Astrocyte (in vitro differentiated cells and primary cell): Measurements from ENCODE around the gene ARSJ. TPM values are rescaled to one million over a fixed set of nuclear protein-coding genes. Genes with fewer than 3 reads are reported as not detected.
A peak's percentile ranks its signal among the peaks of the same experiment; 100 is the strongest.

Source experiments
- DNase-seq: peaks from one replicate; pipeline ENCODE4 v3.0.0-alpha.2; 2010; ENCODE audit warnings: low read depth
- FAIRE-seq: peaks from 2 replicates; lab custom pipeline; 2011; peaks lifted over from hg19 to GRCh38; lab: Jason Lieb, UNC
- H2AFZ ChIP-seq: 2 replicates; pipeline ENCODE4 v1.6.0; 2012; ENCODE audit warnings: low read depth, low read length, inconsistent platforms
- H3K27ac ChIP-seq: 2 replicates; pipeline ENCODE4 v1.5.1; 2011; ENCODE audit warnings: low read depth, low read length, inconsistent platforms
- H3K27me3 ChIP-seq: 2 replicates; pipeline ENCODE4 v1.6.0; 2011; ENCODE audit warnings: low read length, inconsistent platforms; ENCODE audit not compliant: insufficient read depth
- H3K36me3 ChIP-seq: 2 replicates; pipeline ENCODE4 v1.5.1; 2011; ENCODE audit warnings: low read length, inconsistent platforms; ENCODE audit not compliant: insufficient read depth
- H3K4me1 ChIP-seq: 2 replicates; pipeline ENCODE4 v1.5.1; 2011; ENCODE audit warnings: low read length, inconsistent platforms; ENCODE audit not compliant: insufficient read depth
- H3K4me2 ChIP-seq: 2 replicates; pipeline ENCODE4 v1.6.0; 2012; ENCODE audit warnings: low read length, inconsistent platforms
- H3K4me3 ChIP-seq: 2 replicates; pipeline ENCODE4 v1.5.1; 2011; ENCODE audit warnings: low read depth, mild to moderate bottlenecking, low read length, inconsistent platforms; ENCODE audit not compliant: insufficient read depth
- H3K79me2 ChIP-seq: 2 replicates; pipeline ENCODE4 v1.6.0; 2012; ENCODE audit warnings: mild to moderate bottlenecking, low read length, inconsistent platforms; ENCODE audit not compliant: insufficient read depth
- H3K9ac ChIP-seq: 2 replicates; pipeline ENCODE4 v1.6.0; 2012; ENCODE audit warnings: mild to moderate bottlenecking, low read length, inconsistent platforms
- H3K9me3 ChIP-seq: 2 replicates; pipeline ENCODE4 v1.5.1; 2012; ENCODE audit warnings: low read depth, mild to moderate bottlenecking, low read length, inconsistent platforms; ENCODE audit not compliant: insufficient read depth
- H4K20me1 ChIP-seq: 2 replicates; pipeline ENCODE4 v1.6.0; 2012; ENCODE audit warnings: low read length, inconsistent platforms; ENCODE audit not compliant: insufficient read depth
- H3K27ac Mint-ChIP-seq: one replicate; pipeline ENCODE4 v1.8.0; 2021; ENCODE audit warnings: mild to moderate bottlenecking, mixed read lengths; ENCODE audit not compliant: unreplicated experiment
- H3K27me3 Mint-ChIP-seq: one replicate; pipeline ENCODE4 v1.8.0; 2021; ENCODE audit warnings: low read depth, mixed read lengths; ENCODE audit not compliant: unreplicated experiment
- H3K36me3 Mint-ChIP-seq: one replicate; pipeline ENCODE4 v1.8.0; 2021; ENCODE audit warnings: low read depth, mixed read lengths; ENCODE audit not compliant: unreplicated experiment
- H3K4me1 Mint-ChIP-seq: one replicate; pipeline ENCODE4 v1.8.0; 2021; ENCODE audit warnings: low read depth, mixed read lengths; ENCODE audit not compliant: unreplicated experiment
- H3K4me3 Mint-ChIP-seq: one replicate; pipeline ENCODE4 v1.8.0; 2021; ENCODE audit warnings: mild to moderate bottlenecking, moderate library complexity, mixed read lengths; ENCODE audit not compliant: unreplicated experiment
- H3K9me3 Mint-ChIP-seq: one replicate; pipeline ENCODE4 v1.8.0; 2021; ENCODE audit warnings: mild to moderate bottlenecking, mixed read lengths; ENCODE audit not compliant: unreplicated experiment
- EZH2 ChIP-seq: IDR thresholded peaks from 2 replicates; pipeline ENCODE4 v1.6.1; 2012; ENCODE audit warnings: mild to moderate bottlenecking, low read length, inconsistent platforms; ENCODE audit not compliant: insufficient read depth
- total RNA-seq: library from RNA; stranded (reverse); gene quantifications from 2 replicates; pipeline ENCODE4 v1.2.1, GENCODE V29; 2021
- TF ChIP-seq, protein P1 (sequence below): IDR thresholded peaks from 2 replicates; pipeline ENCODE4 v1.5.1; 2011; ENCODE audit warnings: low read depth, mild to moderate bottlenecking, inconsistent platforms, low read length, moderate library complexity; ENCODE audit not compliant: insufficient read depth

The ARSJ gene
- total RNA-seq, 1 donor from 2014 or later, result 66.5 TPM

DNA sequence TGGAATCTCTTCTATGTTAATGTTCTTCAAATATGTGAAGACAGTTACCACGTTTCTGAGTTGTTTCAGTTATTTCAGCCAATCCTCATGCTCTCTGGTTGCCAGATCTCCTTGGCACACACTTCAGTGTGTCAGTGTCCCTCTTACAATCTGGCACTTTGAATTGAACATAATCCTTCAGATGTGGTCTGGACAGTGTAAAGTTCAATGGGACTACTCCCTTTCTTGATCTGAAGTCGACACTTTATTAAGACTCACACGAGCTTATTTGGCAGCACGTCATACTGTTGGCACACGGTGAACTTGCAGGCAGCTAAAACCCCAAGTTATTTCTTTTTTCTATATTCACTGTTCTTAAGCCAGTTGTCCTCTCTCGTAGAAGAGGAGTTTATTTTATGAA, 28.2 kb downstream of the ARSJ start:
- H3K4me2 ChIP-seq, result peak overlapping the region; percentile 24
- H3K79me2 ChIP-seq, result peaks cover 99% of the 10 kb centered on the region
- H3K9ac ChIP-seq, result peak overlapping the region; percentile 4
- H3K4me1 Mint-ChIP-seq, result peaks cover 7% of the 10 kb centered on the region
- no peak overlapping the region for H3K4me3 ChIP-seq
- FAIRE-seq, result peak; percentile 62
- H3K36me3 Mint-ChIP-seq, result peaks cover 17% of the 10 kb centered on the region
- no peaks in the 10 kb centered on the region for H3K9me3 ChIP-seq
- no peak overlapping the region for H3K27ac Mint-ChIP-seq
- H3K27me3 Mint-ChIP-seq, result no peaks in the 10 kb centered on the region
- DNase-seq, result peak; percentile 68
- no peaks in the 10 kb centered on the region for H3K27me3 ChIP-seq
- H2AFZ ChIP-seq, result no peak overlapping the region
- H3K9me3 Mint-ChIP-seq, result no peaks in the 10 kb centered on the region
- peaks cover 28% of the 10 kb centered on the region for H3K36me3 ChIP-seq
- no peak overlapping the region for H3K4me3 Mint-ChIP-seq
- no peaks in the 10 kb centered on the region for H4K20me1 ChIP-seq
- TF ChIP-seq, protein P1, sequence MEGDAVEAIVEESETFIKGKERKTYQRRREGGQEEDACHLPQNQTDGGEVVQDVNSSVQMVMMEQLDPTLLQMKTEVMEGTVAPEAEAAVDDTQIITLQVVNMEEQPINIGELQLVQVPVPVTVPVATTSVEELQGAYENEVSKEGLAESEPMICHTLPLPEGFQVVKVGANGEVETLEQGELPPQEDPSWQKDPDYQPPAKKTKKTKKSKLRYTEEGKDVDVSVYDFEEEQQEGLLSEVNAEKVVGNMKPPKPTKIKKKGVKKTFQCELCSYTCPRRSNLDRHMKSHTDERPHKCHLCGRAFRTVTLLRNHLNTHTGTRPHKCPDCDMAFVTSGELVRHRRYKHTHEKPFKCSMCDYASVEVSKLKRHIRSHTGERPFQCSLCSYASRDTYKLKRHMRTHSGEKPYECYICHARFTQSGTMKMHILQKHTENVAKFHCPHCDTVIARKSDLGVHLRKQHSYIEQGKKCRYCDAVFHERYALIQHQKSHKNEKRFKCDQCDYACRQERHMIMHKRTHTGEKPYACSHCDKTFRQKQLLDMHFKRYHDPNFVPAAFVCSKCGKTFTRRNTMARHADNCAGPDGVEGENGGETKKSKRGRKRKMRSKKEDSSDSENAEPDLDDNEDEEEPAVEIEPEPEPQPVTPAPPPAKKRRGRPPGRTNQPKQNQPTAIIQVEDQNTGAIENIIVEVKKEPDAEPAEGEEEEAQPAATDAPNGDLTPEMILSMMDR, result no peak
- H3K27ac ChIP-seq, result peak overlapping the region; percentile 12
- peaks cover 20% of the 10 kb centered on the region for H3K4me1 ChIP-seq

DNA sequence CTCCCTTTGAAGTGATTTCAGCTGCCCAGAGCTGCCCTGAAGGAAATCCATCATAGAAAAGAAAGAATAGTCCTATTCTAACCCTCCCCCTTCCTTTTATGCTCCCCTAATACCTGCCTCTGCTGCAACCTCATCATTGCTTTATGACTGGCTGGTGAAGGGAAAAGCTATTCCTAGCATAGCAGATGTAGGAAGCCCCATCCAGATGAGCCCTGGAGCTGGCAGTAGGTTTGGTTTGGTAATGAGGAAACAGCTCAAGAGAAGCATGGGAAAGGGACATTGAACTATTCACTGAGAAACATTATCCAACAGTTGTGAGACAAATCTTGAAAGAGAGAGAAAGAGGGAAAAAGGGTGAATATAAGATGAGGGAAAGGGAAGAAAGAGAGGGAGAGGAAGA, 29.2 kb downstream of the ARSJ start:
- no peak overlapping the region for H2AFZ ChIP-seq
- H3K27me3 Mint-ChIP-seq, result no peaks in the 10 kb centered on the region
- no peak overlapping the region for H3K4me3 ChIP-seq
- H3K27ac ChIP-seq, result no peak overlapping the region
- H3K4me1 Mint-ChIP-seq, result peaks cover 13% of the 10 kb centered on the region
- no peaks in the 10 kb centered on the region for H3K27me3 ChIP-seq
- no peak overlapping the region for H3K27ac Mint-ChIP-seq
- H3K4me2 ChIP-seq, result no peak overlapping the region
- TF ChIP-seq EZH2, result no peak
- TF ChIP-seq, protein P1, result no peak
- H4K20me1 ChIP-seq, result no peaks in the 10 kb centered on the region
- H3K36me3 Mint-ChIP-seq, result peaks cover 17% of the 10 kb centered on the region
- FAIRE-seq, result no peak
- peaks cover 29% of the 10 kb centered on the region for H3K4me1 ChIP-seq
- no peaks in the 10 kb centered on the region for H3K9me3 ChIP-seq
- peaks cover 25% of the 10 kb centered on the region for H3K36me3 ChIP-seq
- H3K4me3 Mint-ChIP-seq, result no peak overlapping the region
- no peaks in the 10 kb centered on the region for H3K9me3 Mint-ChIP-seq
- no peak overlapping the region for H3K9ac ChIP-seq
- H3K79me2 ChIP-seq, result peaks cover 96% of the 10 kb centered on the region
- DNase-seq, result no peak

DNA sequence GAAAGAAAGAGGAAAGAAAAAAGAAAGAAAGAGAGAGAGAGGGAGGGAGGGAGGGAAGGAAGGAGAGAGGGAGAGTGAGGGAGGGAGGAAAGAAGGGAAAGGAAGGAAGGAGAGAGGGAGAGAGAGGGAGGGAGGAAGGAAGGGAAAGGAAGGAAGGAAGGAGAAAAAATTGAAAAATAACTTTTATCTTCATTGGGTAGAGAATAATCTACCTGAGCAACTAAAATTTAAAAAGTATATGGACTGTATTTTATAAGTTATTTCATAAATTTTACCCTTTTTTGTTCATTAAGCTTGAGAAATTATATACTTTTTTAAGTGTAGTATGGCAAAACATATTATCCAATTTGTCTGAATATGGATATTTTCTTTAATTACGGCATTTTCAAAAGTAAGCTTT, 32.0 kb downstream of the ARSJ start:
- H3K4me3 Mint-ChIP-seq, result no peak overlapping the region
- Histone ChIP-seq H3K4me2 (no peak overlapping the region), H3K9me3 (no peaks in the 10 kb centered on the region), H3K4me3 (no peak overlapping the region), H3K9ac (no peak overlapping the region), H3K27ac (no peak overlapping the region), H2AFZ (no peak overlapping the region), H3K36me3 (peaks cover 12% of the 10 kb centered on the region), H3K79me2 (peaks cover 95% of the 10 kb centered on the region), H3K4me1 (peaks cover 37% of the 10 kb centered on the region), H4K20me1 (no peaks in the 10 kb centered on the region), H3K27me3 (no peaks in the 10 kb centered on the region)
- no peak for FAIRE-seq
- peaks cover 26% of the 10 kb centered on the region for H3K4me1 Mint-ChIP-seq
- no peaks in the 10 kb centered on the region for H3K27me3 Mint-ChIP-seq
- H3K9me3 Mint-ChIP-seq, result no peaks in the 10 kb centered on the region
- H3K27ac Mint-ChIP-seq, result no peak overlapping the region
- TF ChIP-seq EZH2, result no peak
- TF ChIP-seq, protein P1, result no peak
- DNase-seq, result no peak
- H3K36me3 Mint-ChIP-seq, result peaks cover 11% of the 10 kb centered on the region
